CD4-positive, CD25-positive, alpha-beta regulatory T cell (primary cell): ENCODE measurements around the gene VSIR. TPM values are rescaled to one million over a fixed set of nuclear protein-coding genes. Genes with fewer than 3 reads are reported as not detected.

Experiments
- ATAC-seq, 2 donors: fragments of 150-1000 bp; cut with Tn5 transposase; one replicate each; pipeline ENCODE4 v1.10.0; 2021; ENCODE audit warnings: low read depth in 2 of 2, moderate number of reproducible peaks in 2 of 2, moderate library complexity in 1 of 2
- DNase-seq, 3 donors: peaks; one replicate each; pipeline versions ENCODE4 v3.0.0 to v3.0.0-alpha.2; 2012 to 2022; ENCODE audit warnings: mixed read lengths in 1 of 3
- H3K27ac ChIP-seq: one replicate; pipeline ENCODE4 v1.7.0; 2013; ENCODE audit warnings: mild to moderate bottlenecking, low read length; ENCODE audit not compliant: insufficient read depth, poor library complexity, severe bottlenecking
- H3K27me3 ChIP-seq: one replicate; pipeline ENCODE4 v1.7.0; 2013; ENCODE audit warnings: low read length; ENCODE audit not compliant: control insufficient read depth, insufficient read depth
- H3K36me3 ChIP-seq: one replicate; pipeline ENCODE4 v1.7.0; 2013; ENCODE audit warnings: mild to moderate bottlenecking, low read length, moderate library complexity; ENCODE audit not compliant: control insufficient read depth, insufficient read depth
- H3K4me1 ChIP-seq: 2 replicates; pipeline ENCODE4 v1.7.0; 2013; ENCODE audit warnings: mild to moderate bottlenecking, low read length; ENCODE audit not compliant: insufficient read depth, control insufficient read depth, poor library complexity, severe bottlenecking
- H3K4me3 ChIP-seq: one replicate; pipeline ENCODE4 v1.7.0; 2013; ENCODE audit warnings: low read depth, mild to moderate bottlenecking, low read length, moderate library complexity
- H3K9me3 ChIP-seq, 2 experiments: 1 replicate in 1 of 2; 2 replicates in 1 of 2; pipeline ENCODE4 v1.7.0; 2013; ENCODE audit warnings: low read length in 2 of 2, mild to moderate bottlenecking in 1 of 2, moderate library complexity in 1 of 2; ENCODE audit not compliant: control insufficient read depth in 2 of 2
- H3K27ac Mint-ChIP-seq, 3 donors: one replicate each; pipeline ENCODE4 v1.8.0; 2020 to 2022; ENCODE audit warnings: mild to moderate bottlenecking in 3 of 3, mixed read lengths in 3 of 3, moderate library complexity in 2 of 3
- H3K27me3 Mint-ChIP-seq: one replicate; pipeline ENCODE4 v1.8.0; 2022; ENCODE audit warnings: mild to moderate bottlenecking, mixed read lengths
- H3K36me3 Mint-ChIP-seq: one replicate; pipeline ENCODE4 v1.8.0; 2020; ENCODE audit warnings: mixed read lengths
- H3K4me1 Mint-ChIP-seq, 4 donors: one replicate each; pipeline ENCODE4 v1.8.0; 2020 to 2022; ENCODE audit warnings: mixed read lengths in 4 of 4, mild to moderate bottlenecking in 1 of 4
- H3K4me3 Mint-ChIP-seq, 4 donors: one replicate each; pipeline ENCODE4 v1.8.0; 2020 to 2022; ENCODE audit warnings: mild to moderate bottlenecking in 4 of 4, mixed read lengths in 4 of 4, moderate library complexity in 3 of 4
- H3K9me3 Mint-ChIP-seq, 7 donors: one replicate each; pipeline ENCODE4 v1.8.0; 2020 to 2022; ENCODE audit warnings: mixed read lengths in 7 of 7, mild to moderate bottlenecking in 3 of 7, moderate library complexity in 2 of 7
- polyA plus RNA-seq, 4 donors: library from polyadenylated mRNA; unstranded; fragments of 300-500 nt; fragmentation: Illumina TruSeq; gene quantifications; one replicate each; pipeline ENCODE4 v1.2.3, GENCODE V29; 2021
- total RNA-seq: library from RNA; stranded (reverse); gene quantifications from one replicate; pipeline ENCODE4 v1.2.3, GENCODE V29; 2022

The VSIR gene
- total and polyA plus RNA-seq, 5 donors from 2014 or later, result 167 to 339 (median 258) TPM

GRCh38 chr10:71729161-71729636 is 44.1 kb downstream of the VSIR start:
- Mint-ChIP-seq H3K27me3 (no peaks in the 10 kb centered on the region), H3K4me1 (peaks cover 13 to 94% (median 56%) of the 10 kb centered on the region in 4 donors), H3K36me3 (no peaks in the 10 kb centered on the region), H3K27ac (peak overlapping the region; percentile 98 to 100 (median 99)), H3K9me3 (no peaks in the 10 kb centered on the region), H3K4me3 (peak overlapping the region in 2 of 4 donors; percentile 48 to 78)
- Histone ChIP-seq H3K27me3 (no peaks in the 10 kb centered on the region), H3K36me3 (no peaks in the 10 kb centered on the region), H3K4me3 (no peak overlapping the region), H3K27ac (peak overlapping the region; percentile 85), H3K9me3 (no peaks in the 10 kb centered on the region), H3K4me1 (peaks cover 93% of the 10 kb centered on the region)
- DNase-seq (no peak), ATAC-seq (no peak)

- Mint-ChIP-seq H3K36me3 (no peaks in the 10 kb centered on the region), H3K27ac (peak overlapping the region; percentile 98 to 100 (median 99)), H3K4me3 (peak overlapping the region; percentile 70 to 78 (median 76)), H3K27me3 (no peaks in the 10 kb centered on the region), H3K4me1 (peaks cover 13 to 83% (median 50%) of the 10 kb centered on the region in 4 donors), H3K9me3 (no peaks in the 10 kb centered on the region)
- Histone ChIP-seq H3K4me1 (peaks cover 82% of the 10 kb centered on the region), H3K4me3 (peak overlapping the region; percentile 61), H3K27ac (peak overlapping the region; percentile 85), H3K27me3 (no peaks in the 10 kb centered on the region), H3K36me3 (no peaks in the 10 kb centered on the region), H3K9me3 (no peaks in the 10 kb centered on the region)
- ATAC-seq, result peak; percentile 79 to 80
- peak; percentile 47 to 91 (median 85) for DNase-seq
Observed at GRCh38 chr10:71727738-71728737, 45.3 kb downstream of the VSIR start.

- Histone ChIP-seq H3K36me3 (no peaks in the 10 kb centered on the region), H3K4me1 (peaks cover 74% of the 10 kb centered on the region), H3K9me3 (no peaks in the 10 kb centered on the region), H3K4me3 (peak overlapping the region; percentile 61), H3K27ac (peak overlapping the region; percentile 85), H3K27me3 (no peaks in the 10 kb centered on the region)
- Mint-ChIP-seq H3K36me3 (no peaks in the 10 kb centered on the region), H3K9me3 (no peaks in the 10 kb centered on the region), H3K4me3 (peak overlapping the region; percentile 12 to 78 (median 74)), H3K27me3 (no peaks in the 10 kb centered on the region), H3K4me1 (peaks cover 7 to 81% (median 44%) of the 10 kb centered on the region in 4 donors), H3K27ac (peak overlapping the region; percentile 98 to 100 (median 99))
- ATAC-seq (peak; percentile 62 to 65), DNase-seq (peak in 2 of 3 donors; percentile 77 to 81)
Observed at GRCh38 chr10:71727105-71727737, 46.1 kb downstream of the VSIR start.

GRCh38 chr10:71726580-71727104 is 46.7 kb downstream of the VSIR start:
- peaks cover 4% of the 10 kb centered on the region for H3K36me3 Mint-ChIP-seq
- H3K27me3 Mint-ChIP-seq, result no peaks in the 10 kb centered on the region
- H3K4me1 ChIP-seq, result peaks cover 68% of the 10 kb centered on the region
- peak overlapping the region; percentile 61 for H3K4me3 ChIP-seq
- peak overlapping the region; percentile 12 to 78 (median 74) for H3K4me3 Mint-ChIP-seq
- peak; percentile 48 to 49 for ATAC-seq
- H3K4me1 Mint-ChIP-seq, result peaks cover 7 to 81% (median 43%) of the 10 kb centered on the region in 4 donors
- H3K27ac Mint-ChIP-seq, result peak overlapping the region; percentile 98 to 100 (median 99)
- DNase-seq, result peak in 2 of 3 donors; percentile 58 to 89
- H3K27ac ChIP-seq, result peak overlapping the region; percentile 85
- H3K9me3 ChIP-seq, result no peaks in the 10 kb centered on the region
- H3K27me3 ChIP-seq, result no peaks in the 10 kb centered on the region
- H3K9me3 Mint-ChIP-seq, result no peaks in the 10 kb centered on the region
- H3K36me3 ChIP-seq, result no peaks in the 10 kb centered on the region

GRCh38 chr10:71725998-71726579 is 47.2 kb downstream of the VSIR start:
- no peak for ATAC-seq
- Mint-ChIP-seq H3K27me3 (no peaks in the 10 kb centered on the region), H3K36me3 (peaks cover 7% of the 10 kb centered on the region), H3K4me1 (peaks cover 7 to 80% (median 41%) of the 10 kb centered on the region in 4 donors), H3K4me3 (peak overlapping the region in 3 of 4 donors; percentile 77 to 82 (median 78)), H3K9me3 (no peaks in the 10 kb centered on the region), H3K27ac (peak overlapping the region; percentile 98 to 100 (median 99))
- Histone ChIP-seq H3K4me1 (peaks cover 62% of the 10 kb centered on the region), H3K4me3 (peak overlapping the region; percentile 61), H3K36me3 (no peaks in the 10 kb centered on the region), H3K27ac (peak overlapping the region; percentile 85), H3K27me3 (no peaks in the 10 kb centered on the region), H3K9me3 (no peaks in the 10 kb centered on the region)
- peak in 2 of 3 donors; percentile 30 to 80 for DNase-seq

- H3K4me1 ChIP-seq, result peaks cover 54% of the 10 kb centered on the region
- Mint-ChIP-seq H3K9me3 (no peaks in the 10 kb centered on the region), H3K36me3 (peaks cover 7% of the 10 kb centered on the region), H3K4me1 (peaks cover 7 to 77% (median 41%) of the 10 kb centered on the region in 4 donors), H3K27me3 (peaks cover 4% of the 10 kb centered on the region), H3K4me3 (peak overlapping the region in 1 of 4 donors; percentile 78), H3K27ac (peak overlapping the region; percentile 98 to 100 (median 99))
- ATAC-seq (no peak), DNase-seq (no peak)
- H3K27ac ChIP-seq, result peak overlapping the region; percentile 85
- no peaks in the 10 kb centered on the region for H3K27me3 ChIP-seq
- no peaks in the 10 kb centered on the region for H3K36me3 ChIP-seq
- no peak overlapping the region for H3K4me3 ChIP-seq
- H3K9me3 ChIP-seq, result no peaks in the 10 kb centered on the region
Observed at GRCh38 chr10:71725249-71725648, 48.1 kb downstream of the VSIR start.

DNA sequence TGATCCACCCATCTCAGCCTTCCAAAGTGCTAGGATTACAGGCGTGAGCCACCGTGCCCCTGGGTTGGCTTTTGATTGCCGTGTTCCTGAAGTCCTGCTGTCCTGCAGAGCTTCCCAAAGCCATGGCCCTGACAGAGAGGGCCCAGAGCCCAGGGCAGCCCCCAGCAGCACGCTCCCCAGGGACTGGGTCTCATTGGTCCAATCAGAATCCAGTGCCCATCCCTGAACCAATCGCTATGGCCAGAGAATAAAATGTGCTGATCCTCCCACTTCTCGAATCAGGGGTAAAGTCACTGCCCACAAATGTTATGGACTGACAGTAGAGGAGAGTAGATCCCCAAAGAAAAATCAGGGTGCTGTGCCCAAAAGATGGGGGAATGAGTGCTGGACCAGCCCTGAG is 48.8 kb downstream of the VSIR start:
- Mint-ChIP-seq H3K4me1 (peaks cover 7 to 71% (median 41%) of the 10 kb centered on the region in 4 donors), H3K4me3 (peak overlapping the region in 1 of 4 donors; percentile 11), H3K27me3 (peaks cover 4% of the 10 kb centered on the region), H3K9me3 (no peaks in the 10 kb centered on the region), H3K27ac (peak overlapping the region; percentile 66 to 99 (median 85)), H3K36me3 (peaks cover 7% of the 10 kb centered on the region)
- Histone ChIP-seq H3K36me3 (no peaks in the 10 kb centered on the region), H3K27me3 (no peaks in the 10 kb centered on the region), H3K9me3 (no peaks in the 10 kb centered on the region), H3K27ac (peak overlapping the region; percentile 85), H3K4me3 (no peak overlapping the region), H3K4me1 (peaks cover 48% of the 10 kb centered on the region)
- no peak for DNase-seq
- no peak for ATAC-seq
